Measurements from ENCODE around the gene SERPINE2.

SERPINE2 gene

DNA sequence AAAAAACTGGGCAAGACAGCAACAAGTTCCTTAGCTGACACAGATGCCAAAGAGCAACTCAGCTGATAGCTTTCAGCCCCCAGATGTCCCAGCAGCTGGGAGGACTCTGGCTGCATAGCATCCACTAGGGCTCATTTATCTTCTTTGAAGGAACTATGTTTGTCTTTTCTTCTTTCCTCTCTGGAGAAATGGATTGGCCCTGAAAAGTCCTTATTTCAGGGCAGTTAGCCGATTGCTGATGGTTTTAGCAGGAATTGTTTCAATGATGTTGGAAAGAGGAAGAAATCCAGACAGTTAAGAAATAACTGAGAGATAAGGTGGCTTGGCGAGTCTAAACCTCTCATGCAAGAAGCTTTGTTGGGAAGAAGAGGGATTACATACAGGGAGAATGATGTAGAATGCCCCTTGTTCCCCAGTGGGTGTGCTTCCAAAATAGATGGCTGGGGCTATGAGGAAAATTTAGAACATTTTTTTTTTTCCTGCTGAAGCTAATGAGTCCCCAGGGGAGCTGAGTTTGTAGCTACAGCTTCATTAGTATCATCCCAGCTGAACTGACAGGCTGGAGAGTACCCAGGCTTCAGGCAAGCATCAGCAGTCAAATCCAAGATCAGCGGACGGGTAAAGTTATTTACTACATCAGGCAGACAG, 33.6 kb upstream of the SERPINE2 start:
- Histone ChIP-seq H3K4me3 (ENCODE audit: low read depth in 1 of 2, low read length in 2 of 2) (no peak overlapping the region), H3K36me3 (ENCODE audit: control insufficient read depth in 1 of 2, insufficient read depth in 2 of 2, low read length in 2 of 2) (no peaks in the 10 kb centered on the region), H3K27ac (ENCODE audit: low read length) (no peak overlapping the region), H3K4me1 (ENCODE audit: control insufficient read depth in 1 of 2, insufficient read depth in 2 of 2, low read length in 2 of 2) (no peaks in the 10 kb centered on the region), H3K9me3 (ENCODE audit: control insufficient read depth in 1 of 2, low read length in 2 of 2) (no peaks in the 10 kb centered on the region), H3K27me3 (ENCODE audit: low read depth, low read length) (no peaks in the 10 kb centered on the region)

- H3K4me3 ChIP-seq (ENCODE audit: low read depth in 1 of 2, low read length in 2 of 2), result no peak overlapping the region
- no peaks in the 10 kb centered on the region for H3K27me3 ChIP-seq (ENCODE audit: low read depth, low read length)
- H3K4me1 ChIP-seq (ENCODE audit: control insufficient read depth in 1 of 2, insufficient read depth in 2 of 2, low read length in 2 of 2), result no peaks in the 10 kb centered on the region
- no peak overlapping the region for H3K27ac ChIP-seq (ENCODE audit: low read length)
- H3K9me3 ChIP-seq (ENCODE audit: control insufficient read depth in 1 of 2, low read length in 2 of 2), result no peaks in the 10 kb centered on the region
- H3K36me3 ChIP-seq (ENCODE audit: control insufficient read depth in 1 of 2, insufficient read depth in 2 of 2, low read length in 2 of 2), result no peaks in the 10 kb centered on the region
These were observed 30.1 kb upstream of the SERPINE2 start for GRCh38 chr2:224069172-224069571.

DNA sequence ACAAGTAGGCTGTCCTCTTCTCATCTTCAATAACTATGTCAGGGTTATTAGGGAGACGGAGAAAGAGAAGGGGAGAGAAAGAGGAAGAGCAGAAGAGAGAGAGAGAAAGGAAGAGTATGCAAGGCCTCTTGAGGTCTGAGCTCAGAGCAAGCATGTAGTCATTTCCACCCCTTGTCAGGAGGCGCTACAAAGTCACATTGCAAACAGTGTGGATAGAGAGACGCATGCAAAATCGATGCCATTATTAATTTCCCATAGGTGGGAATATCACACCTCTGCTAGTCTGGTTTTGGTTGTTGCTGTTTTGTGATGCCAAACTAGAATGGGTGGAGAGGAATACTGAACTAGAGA, 24.2 kb upstream of the SERPINE2 start:
- Histone ChIP-seq H3K4me1 (ENCODE audit: control insufficient read depth in 1 of 2, insufficient read depth in 2 of 2, low read length in 2 of 2) (peaks cover 0 to 7% of the 10 kb centered on the region in 2 donors), H3K36me3 (ENCODE audit: control insufficient read depth in 1 of 2, insufficient read depth in 2 of 2, low read length in 2 of 2) (no peaks in the 10 kb centered on the region), H3K9me3 (ENCODE audit: control insufficient read depth in 1 of 2, low read length in 2 of 2) (no peaks in the 10 kb centered on the region), H3K4me3 (ENCODE audit: low read depth in 1 of 2, low read length in 2 of 2) (no peak overlapping the region), H3K27ac (ENCODE audit: low read length) (no peak overlapping the region), H3K27me3 (ENCODE audit: low read depth, low read length) (no peaks in the 10 kb centered on the region)

GRCh38 chr2:224062481-224063297, 23.6 kb upstream of the SERPINE2 start:
- H3K9me3 ChIP-seq (ENCODE audit: control insufficient read depth in 1 of 2, low read length in 2 of 2), result no peaks in the 10 kb centered on the region
- H3K4me1 ChIP-seq (ENCODE audit: control insufficient read depth in 1 of 2, insufficient read depth in 2 of 2, low read length in 2 of 2), result peaks cover 0 to 7% of the 10 kb centered on the region in 2 donors
- H3K27me3 ChIP-seq (ENCODE audit: low read depth, low read length), result no peaks in the 10 kb centered on the region
- H3K4me3 ChIP-seq (ENCODE audit: low read depth in 1 of 2, low read length in 2 of 2), result no peak overlapping the region
- H3K36me3 ChIP-seq (ENCODE audit: control insufficient read depth in 1 of 2, insufficient read depth in 2 of 2, low read length in 2 of 2), result no peaks in the 10 kb centered on the region
- no peak overlapping the region for H3K27ac ChIP-seq (ENCODE audit: low read length)

GRCh38 chr2:224060783-224061482, 21.8 kb upstream of the SERPINE2 start:
- H3K27ac ChIP-seq (ENCODE audit: low read length), result no peak overlapping the region
- H3K4me1 ChIP-seq (ENCODE audit: control insufficient read depth in 1 of 2, insufficient read depth in 2 of 2, low read length in 2 of 2), result peaks cover 0 to 7% of the 10 kb centered on the region in 2 donors
- no peaks in the 10 kb centered on the region for H3K36me3 ChIP-seq (ENCODE audit: control insufficient read depth in 1 of 2, insufficient read depth in 2 of 2, low read length in 2 of 2)
- no peaks in the 10 kb centered on the region for H3K27me3 ChIP-seq (ENCODE audit: low read depth, low read length)
- H3K9me3 ChIP-seq (ENCODE audit: control insufficient read depth in 1 of 2, low read length in 2 of 2), result no peaks in the 10 kb centered on the region
- H3K4me3 ChIP-seq (ENCODE audit: low read depth in 1 of 2, low read length in 2 of 2), result no peak overlapping the region

DNA sequence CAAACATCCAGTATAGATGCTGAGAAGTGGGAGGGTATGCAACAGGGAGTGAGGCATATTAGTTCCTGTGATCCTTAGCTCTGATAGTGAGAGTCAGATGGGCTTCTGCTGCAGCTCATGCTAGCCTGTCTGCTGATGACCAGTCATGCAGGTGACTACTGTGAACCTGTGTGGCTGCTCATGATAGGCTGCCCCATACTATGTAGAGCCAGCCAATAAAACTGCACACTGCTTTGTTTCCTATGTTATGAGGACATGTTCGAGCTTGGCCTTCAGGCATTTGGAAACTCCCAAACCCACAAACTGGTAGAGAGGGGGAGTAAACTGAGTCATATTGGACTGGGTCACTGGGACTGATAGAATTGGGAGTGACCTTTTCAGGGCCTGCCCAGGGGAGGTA, 20.1 kb upstream of the SERPINE2 start:
- Histone ChIP-seq H3K27me3 (ENCODE audit: low read depth, low read length) (no peaks in the 10 kb centered on the region), H3K36me3 (ENCODE audit: control insufficient read depth in 1 of 2, insufficient read depth in 2 of 2, low read length in 2 of 2) (no peaks in the 10 kb centered on the region), H3K4me3 (ENCODE audit: low read depth in 1 of 2, low read length in 2 of 2) (no peak overlapping the region), H3K27ac (ENCODE audit: low read length) (no peak overlapping the region), H3K4me1 (ENCODE audit: control insufficient read depth in 1 of 2, insufficient read depth in 2 of 2, low read length in 2 of 2) (peaks cover 0 to 7% of the 10 kb centered on the region in 2 donors), H3K9me3 (ENCODE audit: control insufficient read depth in 1 of 2, low read length in 2 of 2) (no peaks in the 10 kb centered on the region)

GRCh38 chr2:224058048-224058775, 19.1 kb upstream of the SERPINE2 start:
- Histone ChIP-seq H3K9me3 (ENCODE audit: control insufficient read depth in 1 of 2, low read length in 2 of 2) (no peaks in the 10 kb centered on the region), H3K4me3 (ENCODE audit: low read depth in 1 of 2, low read length in 2 of 2) (no peak overlapping the region), H3K36me3 (ENCODE audit: control insufficient read depth in 1 of 2, insufficient read depth in 2 of 2, low read length in 2 of 2) (no peaks in the 10 kb centered on the region)

GRCh38 chr2:224056889-224057288, 17.8 kb upstream of the SERPINE2 start:
- no peaks in the 10 kb centered on the region for H3K36me3 ChIP-seq (ENCODE audit: control insufficient read depth in 1 of 2, insufficient read depth in 2 of 2, low read length in 2 of 2)
- H3K4me3 ChIP-seq (ENCODE audit: low read depth in 1 of 2, low read length in 2 of 2), result no peak overlapping the region
- H3K4me1 ChIP-seq (ENCODE audit: control insufficient read depth in 1 of 2, insufficient read depth in 2 of 2, low read length in 2 of 2), result no peaks in the 10 kb centered on the region
- H3K9me3 ChIP-seq (ENCODE audit: control insufficient read depth in 1 of 2, low read length in 2 of 2), result no peaks in the 10 kb centered on the region
- H3K27ac ChIP-seq (ENCODE audit: low read length), result no peak overlapping the region
- no peaks in the 10 kb centered on the region for H3K27me3 ChIP-seq (ENCODE audit: low read depth, low read length)

More at GRCh38 chr2:224058048-224058775, 19.1 kb upstream of the SERPINE2 start:
- no peaks in the 10 kb centered on the region for H3K27me3 ChIP-seq (ENCODE audit: low read depth, low read length)
- no peak overlapping the region for H3K27ac ChIP-seq (ENCODE audit: low read length)
- peaks cover 0 to 7% of the 10 kb centered on the region in 2 donors for H3K4me1 ChIP-seq (ENCODE audit: control insufficient read depth in 1 of 2, insufficient read depth in 2 of 2, low read length in 2 of 2)

DNA sequence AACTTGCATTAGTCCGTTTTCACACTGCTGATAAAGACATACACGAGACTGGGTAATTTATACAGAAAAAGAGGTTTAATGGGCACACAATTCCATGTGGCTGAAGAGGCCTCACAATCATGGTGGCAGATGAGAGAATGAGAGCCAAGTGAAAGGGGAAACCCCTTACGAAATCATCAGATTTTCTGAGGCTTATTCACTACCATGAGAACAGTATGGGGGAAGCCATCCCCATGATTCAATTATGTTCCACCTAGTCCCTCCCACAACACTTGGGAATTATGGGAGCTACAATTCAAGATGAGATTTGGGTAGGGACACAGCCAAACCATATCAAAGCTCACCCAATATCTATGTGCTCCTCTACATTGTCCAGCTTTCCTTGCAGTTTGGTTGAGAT, 16.0 kb upstream of the SERPINE2 start:
- no peak overlapping the region for H3K4me3 ChIP-seq (ENCODE audit: low read depth in 1 of 2, low read length in 2 of 2)
- H3K36me3 ChIP-seq (ENCODE audit: control insufficient read depth in 1 of 2, insufficient read depth in 2 of 2, low read length in 2 of 2), result no peaks in the 10 kb centered on the region
- no peak overlapping the region for H3K27ac ChIP-seq (ENCODE audit: low read length)
- no peaks in the 10 kb centered on the region for H3K9me3 ChIP-seq (ENCODE audit: control insufficient read depth in 1 of 2, low read length in 2 of 2)
- H3K4me1 ChIP-seq (ENCODE audit: control insufficient read depth in 1 of 2, insufficient read depth in 2 of 2, low read length in 2 of 2), result no peaks in the 10 kb centered on the region
- H3K27me3 ChIP-seq (ENCODE audit: low read depth, low read length), result no peaks in the 10 kb centered on the region

DNA sequence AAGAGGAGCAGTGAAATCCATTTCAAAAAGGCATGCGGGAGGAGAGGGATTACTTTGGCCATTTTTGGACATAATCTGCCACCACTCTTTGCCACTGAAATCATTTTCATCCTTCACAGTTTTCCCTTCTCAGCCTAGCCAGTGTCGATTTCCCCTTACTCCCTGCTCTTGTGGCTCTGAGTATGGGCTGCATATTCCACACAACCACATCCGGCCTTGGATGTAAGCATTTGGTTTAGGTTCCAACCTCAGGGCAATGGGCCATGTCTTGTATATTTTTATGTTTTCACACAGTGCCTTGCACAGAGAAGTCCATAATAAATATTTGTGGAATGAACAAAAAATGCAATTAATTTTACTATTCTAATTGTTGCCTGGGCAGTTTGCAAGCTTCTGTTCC, 7.7 kb upstream of the SERPINE2 start:
- H3K27ac ChIP-seq (ENCODE audit: low read length), result no peak overlapping the region
- H3K4me1 ChIP-seq (ENCODE audit: control insufficient read depth in 1 of 2, insufficient read depth in 2 of 2, low read length in 2 of 2), result peaks cover 0 to 4% of the 10 kb centered on the region in 2 donors
- no peaks in the 10 kb centered on the region for H3K36me3 ChIP-seq (ENCODE audit: control insufficient read depth in 1 of 2, insufficient read depth in 2 of 2, low read length in 2 of 2)
- H3K27me3 ChIP-seq (ENCODE audit: low read depth, low read length), result no peaks in the 10 kb centered on the region
- no peak overlapping the region for H3K4me3 ChIP-seq (ENCODE audit: low read depth in 1 of 2, low read length in 2 of 2)
- H3K9me3 ChIP-seq (ENCODE audit: control insufficient read depth in 1 of 2, low read length in 2 of 2), result no peaks in the 10 kb centered on the region

- Histone ChIP-seq H3K27me3 (ENCODE audit: low read depth, low read length) (peaks cover 12% of the 10 kb centered on the region), H3K4me3 (ENCODE audit: low read depth in 1 of 2, low read length in 2 of 2) (no peak overlapping the region), H3K4me1 (ENCODE audit: control insufficient read depth in 1 of 2, insufficient read depth in 2 of 2, low read length in 2 of 2) (peaks cover 0 to 19% of the 10 kb centered on the region in 2 donors), H3K27ac (ENCODE audit: low read length) (no peak overlapping the region), H3K9me3 (ENCODE audit: control insufficient read depth in 1 of 2, low read length in 2 of 2) (no peaks in the 10 kb centered on the region), H3K36me3 (ENCODE audit: control insufficient read depth in 1 of 2, insufficient read depth in 2 of 2, low read length in 2 of 2) (no peaks in the 10 kb centered on the region)
These were observed 3.2 kb upstream of the SERPINE2 start for GRCh38 chr2:224042191-224042696.
